Measurements from ENCODE around the gene ATG2A. TPM values are rescaled to one million over a fixed set of nuclear protein-coding genes. Genes with fewer than 3 reads are reported as not detected.
A peak's percentile ranks its signal among the peaks of the same experiment; 100 is the strongest.

The ATG2A gene
- total and polyA plus RNA-seq, 10 of the 15 experiments (the other 5 are each of a cell fraction or from before 2014, with no cell fraction given) = 0.08 to 19.0 (median 4.6) TPM

GRCh38 chr11:64864473-64865285, 52.3 kb downstream of the ATG2A start (continued):
- TF ChIP-seq TCF7 (IDR thresholded peaks at IDR 0.05; ENCODE audit: borderline replicate concordance) = no peak
- peak in 1 of 2 experiments; percentile 21; a peak in 2 of 4 replicates for TF ChIP-seq BHLHE40 (IDR thresholded peaks at IDR 0.05; ENCODE audit: borderline replicate concordance in 1 of 2, low read depth in 2 of 2, low read length in 1 of 2)
- TF ChIP-seq, protein P1, sequence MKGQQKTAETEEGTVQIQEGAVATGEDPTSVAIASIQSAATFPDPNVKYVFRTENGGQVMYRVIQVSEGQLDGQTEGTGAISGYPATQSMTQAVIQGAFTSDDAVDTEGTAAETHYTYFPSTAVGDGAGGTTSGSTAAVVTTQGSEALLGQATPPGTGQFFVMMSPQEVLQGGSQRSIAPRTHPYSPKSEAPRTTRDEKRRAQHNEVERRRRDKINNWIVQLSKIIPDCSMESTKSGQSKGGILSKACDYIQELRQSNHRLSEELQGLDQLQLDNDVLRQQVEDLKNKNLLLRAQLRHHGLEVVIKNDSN (IDR thresholded peaks at IDR 0.05; ENCODE audit: borderline replicate concordance, extremely low read length, insufficient read depth, low read depth, low read length) = no peak
- TF ChIP-seq FOXM1 (IDR thresholded peaks at IDR 0.05; ENCODE audit: low read depth, low read length) = no peak
- no peak for TF ChIP-seq GABPA (IDR thresholded peaks at IDR 0.05; ENCODE audit: low read depth)
- TF ChIP-seq TBL1XR1 (IDR thresholded peaks at IDR 0.05; ENCODE audit: low read depth, low read length) = no peak; the same call in 1 of the 2 replicates
- no peak for TF ChIP-seq CUX1 (IDR thresholded peaks at IDR 0.05; ENCODE audit: insufficient replicate concordance, low read depth, low read length)
- TF ChIP-seq, protein P2, sequence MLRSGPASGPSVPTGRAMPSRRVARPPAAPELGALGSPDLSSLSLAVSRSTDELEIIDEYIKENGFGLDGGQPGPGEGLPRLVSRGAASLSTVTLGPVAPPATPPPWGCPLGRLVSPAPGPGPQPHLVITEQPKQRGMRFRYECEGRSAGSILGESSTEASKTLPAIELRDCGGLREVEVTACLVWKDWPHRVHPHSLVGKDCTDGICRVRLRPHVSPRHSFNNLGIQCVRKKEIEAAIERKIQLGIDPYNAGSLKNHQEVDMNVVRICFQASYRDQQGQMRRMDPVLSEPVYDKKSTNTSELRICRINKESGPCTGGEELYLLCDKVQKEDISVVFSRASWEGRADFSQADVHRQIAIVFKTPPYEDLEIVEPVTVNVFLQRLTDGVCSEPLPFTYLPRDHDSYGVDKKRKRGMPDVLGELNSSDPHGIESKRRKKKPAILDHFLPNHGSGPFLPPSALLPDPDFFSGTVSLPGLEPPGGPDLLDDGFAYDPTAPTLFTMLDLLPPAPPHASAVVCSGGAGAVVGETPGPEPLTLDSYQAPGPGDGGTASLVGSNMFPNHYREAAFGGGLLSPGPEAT (IDR thresholded peaks at IDR 0.05; ENCODE audit: low read depth) = peak; percentile 41; the same call in 1 of the 2 replicates
- TF ChIP-seq CEBPB (IDR thresholded peaks at IDR 0.05; ENCODE audit: borderline replicate concordance in 1 of 2, low read depth in 2 of 2, low read length in 2 of 2) = no peak
- no peak for TF ChIP-seq IRF4 (IDR thresholded peaks at IDR 0.05; ENCODE audit: low read depth, low read length)
- no peak for TF ChIP-seq SREBF2 (IDR thresholded peaks at IDR 0.05; ENCODE audit: low read length)
- no peak for TF ChIP-seq ASH2L (IDR thresholded peaks at IDR 0.05; ENCODE audit: borderline replicate concordance, low read depth)
- peak; percentile 77 for TF ChIP-seq MEF2B (IDR thresholded peaks at IDR 0.05; ENCODE audit: partially characterized antibody, poor library complexity, severe bottlenecking)
- TF ChIP-seq NBN (IDR thresholded peaks at IDR 0.05) = no peak
- TF ChIP-seq ZBED1 (IDR thresholded peaks at IDR 0.05; ENCODE audit: borderline replicate concordance) = peak; percentile 4; the same call in 1 of the 2 replicates
- TF ChIP-seq YBX1 (IDR thresholded peaks at IDR 0.05) = no peak
- TF ChIP-seq NR2C2 (IDR thresholded peaks at IDR 0.05; ENCODE audit: borderline replicate concordance, control insufficient read depth, insufficient read length, low read depth) = no peak
- TF ChIP-seq EED (IDR thresholded peaks at IDR 0.05; ENCODE audit: low read depth) = peak; percentile 85
- TF ChIP-seq MTA2 (IDR thresholded peaks at IDR 0.05; ENCODE audit: low read depth) = no peak
- no peak for TF ChIP-seq NR2F1 (conservative IDR thresholded peaks at IDR 0.05)
